ENCODE data around the gene NUMA1. TPM values are rescaled to one million over a fixed set of nuclear protein-coding genes. Genes with fewer than 3 reads are reported as not detected.

Gene NUMA1
- total RNA-seq, 1 donor from 2014 or later: 116 TPM

GRCh38 chr11:72123117-72123653 is 42.8 kb upstream of the NUMA1 start:
- DNase-seq (ENCODE audit: low read depth): no peak
- H3K4me3 ChIP-seq (ENCODE audit: low read depth, low read length): no peak overlapping the region
- no peak for TF ChIP-seq CTCF (conservative IDR thresholded peaks at IDR 0.05; ENCODE audit: low read depth, low read length)

DNA sequence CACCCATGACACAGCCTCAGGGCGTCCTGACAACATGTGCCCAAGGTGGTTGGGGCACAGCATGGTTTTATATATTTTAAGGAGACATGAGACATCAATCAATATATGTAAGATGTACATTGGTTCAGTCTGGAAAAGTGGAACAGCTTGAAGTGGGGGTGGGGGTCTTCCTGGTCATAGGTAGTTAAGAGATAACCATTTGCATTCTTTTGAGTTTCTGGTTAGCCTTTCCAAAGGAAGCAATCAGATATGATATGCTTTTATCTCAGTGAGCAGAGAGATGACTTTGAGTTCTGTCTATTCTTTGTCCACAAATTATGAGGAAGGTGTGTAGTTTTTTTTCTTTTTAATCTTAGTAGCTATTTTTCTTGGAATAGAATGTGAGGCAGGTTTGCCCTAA is 42.3 kb upstream of the NUMA1 start:
- no peak for DNase-seq (ENCODE audit: low read depth)
- TF ChIP-seq CTCF (conservative IDR thresholded peaks at IDR 0.05; ENCODE audit: low read depth, low read length): no peak
- H3K4me3 ChIP-seq (ENCODE audit: low read depth, low read length): no peak overlapping the region

GRCh38 chr11:72120930-72121329 is 40.6 kb upstream of the NUMA1 start:
- DNase-seq (ENCODE audit: low read depth): no peak
- no peak for TF ChIP-seq CTCF (conservative IDR thresholded peaks at IDR 0.05; ENCODE audit: low read depth, low read length)
- H3K4me3 ChIP-seq (ENCODE audit: low read depth, low read length): no peak overlapping the region

DNA sequence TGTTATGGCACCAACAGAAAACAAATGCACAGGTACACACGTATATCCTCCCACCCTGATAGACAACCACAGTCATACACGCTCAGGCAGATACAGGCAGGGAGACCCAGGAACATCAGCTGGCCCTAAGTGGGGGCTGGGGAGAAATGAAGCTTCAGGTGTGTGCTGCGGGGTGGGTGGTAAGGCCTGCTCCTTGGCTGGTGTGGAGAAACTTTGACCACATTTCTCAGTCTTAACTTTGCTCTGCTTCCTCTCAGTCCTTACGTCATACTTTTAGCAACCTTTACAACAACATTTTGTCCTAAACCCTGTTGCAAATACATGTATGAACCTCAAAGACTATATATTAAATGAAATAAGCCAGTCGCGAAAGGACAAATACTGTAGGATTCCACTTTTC is 38.9 kb upstream of the NUMA1 start:
- DNase-seq (ENCODE audit: low read depth): no peak
- TF ChIP-seq CTCF (conservative IDR thresholded peaks at IDR 0.05; ENCODE audit: low read depth, low read length): no peak
- no peak overlapping the region for H3K4me3 ChIP-seq (ENCODE audit: low read depth, low read length)

DNA sequence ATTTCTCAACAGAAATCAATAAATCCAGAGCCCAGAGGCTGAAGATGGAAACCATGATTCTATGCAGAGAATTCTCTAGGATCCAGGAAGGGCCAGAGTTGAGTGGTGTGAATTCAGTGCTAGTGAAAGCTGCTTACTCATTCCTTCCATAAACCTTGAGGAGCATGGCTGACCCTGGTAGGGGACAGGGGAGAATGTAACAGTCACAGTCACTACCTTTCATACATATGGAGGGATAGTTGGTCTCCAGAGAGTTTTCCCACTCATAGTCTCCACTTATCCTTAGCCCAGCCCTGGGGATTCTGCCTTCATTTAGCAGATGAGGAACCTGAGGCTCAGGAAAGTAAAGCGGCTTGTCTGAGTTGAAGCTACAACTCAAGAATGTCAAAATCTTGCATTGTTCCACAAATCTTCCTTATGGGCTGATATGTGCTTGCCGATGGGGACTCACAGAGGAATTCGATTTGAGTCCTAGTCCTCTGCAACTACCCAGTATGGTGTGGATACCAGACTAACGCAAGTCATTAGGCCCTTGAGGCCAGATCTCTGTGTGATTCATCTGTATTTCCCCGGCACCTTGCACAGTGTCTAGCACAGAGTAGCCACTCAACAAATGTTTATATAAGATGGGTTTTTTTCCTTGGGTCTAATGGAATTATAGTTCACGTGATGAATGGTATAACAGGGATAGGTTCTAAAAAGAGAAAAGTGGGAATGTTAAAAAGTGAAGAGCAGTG is 35.8 kb upstream of the NUMA1 start:
- no peak for TF ChIP-seq CTCF (conservative IDR thresholded peaks at IDR 0.05; ENCODE audit: low read depth, low read length)
- DNase-seq (ENCODE audit: low read depth): no peak

GRCh38 chr11:72114570-72114969 is 34.2 kb upstream of the NUMA1 start:
- no peak overlapping the region for H3K4me3 ChIP-seq (ENCODE audit: low read depth, low read length)
- no peak for TF ChIP-seq CTCF (conservative IDR thresholded peaks at IDR 0.05; ENCODE audit: low read depth, low read length)
- no peak for DNase-seq (ENCODE audit: low read depth)

More for the DNA sequence above, 35.8 kb upstream of the NUMA1 start:
- H3K4me3 ChIP-seq (ENCODE audit: low read depth, low read length): no peak overlapping the region

Data from epithelial cell of proximal tubule (primary cell).